GM21515 (cell line): ENCODE data around the gene OR8H1.

Source experiments
- ATAC-seq: cut with Tn5 transposase; IDR thresholded peaks from one replicate; pipeline ENCODE4 v1.9.1; 2021; ENCODE audit not compliant: unreplicated experiment

The OR8H1 gene

GRCh38 chr11:56292154-56292553 lies at the start of gene OR8H1:
TSS of gene OR8H1 (minus strand) at chr11:56292254. CDS start at chr11:56291062, 1,192 bp downstream.
- ATAC-seq: no peak

DNA sequence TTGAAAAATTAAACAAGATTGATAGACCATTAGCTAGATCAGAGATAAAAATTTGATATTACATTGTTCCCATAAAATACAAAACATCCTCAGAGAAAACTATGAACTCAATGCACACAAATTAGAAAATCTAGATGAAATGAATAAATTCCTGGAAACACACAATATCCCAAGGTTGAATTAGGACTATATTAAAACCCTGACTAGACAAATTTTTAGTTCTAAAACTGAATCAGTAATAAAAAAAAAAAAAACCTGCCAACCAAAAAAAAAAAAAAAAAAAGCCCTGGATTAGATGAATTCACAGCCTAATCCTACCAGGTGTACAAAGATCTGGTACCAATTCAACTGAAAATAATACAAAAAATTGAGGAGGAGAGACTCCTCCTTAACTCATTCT lies 48.2 kb upstream of the OR8H1 start:
- ATAC-seq: no peak

DNA sequence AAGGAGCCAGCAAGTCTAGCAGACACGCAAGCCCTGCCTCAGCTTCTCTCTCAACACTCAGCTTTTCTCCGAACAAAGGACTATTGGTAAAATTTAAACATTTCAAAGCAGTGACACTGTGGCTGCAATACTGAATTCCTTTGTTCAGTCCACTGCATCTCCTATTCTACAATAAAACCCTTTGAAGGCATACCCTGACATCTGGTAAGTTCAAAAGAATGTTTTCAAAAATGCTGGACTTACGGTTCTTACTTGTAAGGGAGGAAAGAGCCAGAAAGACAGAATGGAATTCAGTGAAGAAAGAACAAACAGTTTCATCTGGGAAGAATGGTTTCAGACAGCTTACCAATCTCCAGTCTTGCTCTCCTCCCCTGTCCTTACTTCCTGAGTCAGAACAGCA lies 41.1 kb upstream of the OR8H1 start:
- ATAC-seq: no peak

DNA sequence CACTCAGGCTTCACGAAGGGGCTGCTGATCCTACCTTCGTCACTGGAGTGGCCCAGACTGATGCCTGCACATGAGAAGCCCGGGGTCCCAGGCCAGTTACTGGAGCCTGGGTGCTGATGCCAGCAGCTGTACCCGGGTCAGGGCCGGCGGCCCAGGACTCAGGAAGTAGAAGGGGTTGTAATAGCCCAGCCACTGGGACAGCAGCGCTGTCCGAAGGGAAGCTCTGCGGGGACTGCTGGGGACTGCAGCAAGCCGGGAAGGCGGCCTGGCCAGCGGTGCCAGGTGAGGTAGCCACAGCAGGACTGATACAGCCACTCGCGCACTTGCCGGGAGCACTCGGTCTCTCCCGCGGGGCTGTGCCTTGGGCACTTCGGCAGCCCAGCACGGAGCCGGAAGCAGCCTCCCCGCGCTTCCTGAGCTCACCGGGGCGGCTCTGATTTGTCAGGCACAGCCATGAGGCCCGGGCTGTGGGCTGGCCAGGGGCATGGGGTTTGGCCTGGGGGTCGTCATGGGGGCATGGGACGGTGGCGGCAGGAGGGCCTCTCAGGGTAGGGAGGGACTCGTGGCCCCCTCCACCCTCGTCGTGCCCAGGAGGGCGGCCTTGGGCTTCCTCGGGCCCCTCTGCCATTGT lies 39.9 kb upstream of the OR8H1 start:
- ATAC-seq: no peak

- ATAC-seq: no peak
Observed at GRCh38 chr11:56314844-56315243, 22.8 kb upstream of the OR8H1 start, which contains the start of gene OR8K3. TSS of gene OR8K3 (plus strand) at chr11:56315144. CDS start at chr11:56318307, 3,163 bp downstream.

- ATAC-seq: no peak
Observed at GRCh38 chr11:56307836-56308235, 15.8 kb upstream of the OR8H1 start.

GRCh38 chr11:56296898-56297297 lies 4.8 kb upstream of the OR8H1 start:
- ATAC-seq: no peak

GRCh38 chr11:56273854-56274253 lies 18.2 kb downstream of the OR8H1 start, which contains the start of gene OR5T1:
TSS of gene OR5T1 (plus strand) at chr11:56274154. CDS start at chr11:56275639, 1,485 bp downstream.
- ATAC-seq: no peak

DNA sequence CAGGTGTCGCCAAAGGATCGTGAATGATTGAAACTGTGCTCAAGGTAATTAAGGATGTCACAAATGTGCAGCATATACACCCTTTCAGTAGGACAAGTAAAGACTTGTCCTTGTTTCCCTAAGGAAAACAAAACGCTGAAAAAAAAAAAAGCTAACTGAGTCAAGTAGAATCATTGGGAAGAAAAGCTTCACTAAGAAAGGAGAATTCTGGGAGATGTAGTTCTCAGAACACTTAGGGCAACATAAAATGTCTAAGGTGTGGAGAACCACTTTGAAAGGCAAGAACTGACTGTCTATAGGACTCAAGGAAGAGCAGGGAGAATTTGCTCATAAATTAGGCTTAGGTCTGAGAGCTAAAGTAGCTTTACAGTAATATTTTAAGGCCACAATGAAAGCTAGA lies 21.0 kb downstream of the OR8H1 start:
- ATAC-seq: no peak

DNA sequence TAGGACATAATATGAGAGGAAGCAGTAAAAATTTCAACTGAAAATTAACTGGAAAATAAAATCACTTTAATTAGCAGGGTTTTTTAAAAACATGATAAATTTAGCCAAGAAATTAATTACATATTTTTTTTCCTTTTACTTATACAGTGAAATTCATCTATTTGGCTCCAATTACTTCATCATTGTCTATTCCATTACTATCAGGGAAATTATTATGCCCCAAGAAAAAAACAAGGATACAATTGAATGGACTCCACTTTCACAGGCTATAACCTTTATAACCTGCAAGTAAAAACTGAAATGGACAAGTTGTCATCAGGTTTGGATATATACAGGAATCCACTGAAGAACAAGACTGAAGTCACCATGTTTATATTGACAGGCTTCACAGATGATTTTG lies 40.1 kb downstream of the OR8H1 start, which contains the start of gene OR5T3:
TSS of gene OR5T3 (plus strand) at position 301 of the 400 bp plus-strand sequence. CDS start at position 301, 0 bp downstream.
- ATAC-seq: no peak
